ENCODE data around the gene ORM2.

- TF ChIP-seq POLR2A (IDR thresholded peaks at IDR 0.05; ENCODE audit: low read depth, low read length), result no peak
- TF ChIP-seq POLR2AphosphoS5 (IDR thresholded peaks at IDR 0.05; ENCODE audit: low read depth, low read length), result no peak
- no peak for TF ChIP-seq TAF1 (IDR thresholded peaks at IDR 0.05; ENCODE audit: low read depth, low read length)
- no peak for TF ChIP-seq POU2F2 (IDR thresholded peaks at IDR 0.05; ENCODE audit: low read depth, low read length)
Observed at GRCh38 chr9:114336699-114337395, 7.2 kb downstream of the ORM2 start.

Data from GM12891 (cell line).